Calu3 (cell line): ENCODE results near the gene EMCN. TPM values are rescaled to one million over a fixed set of nuclear protein-coding genes. Genes with fewer than 3 reads are reported as not detected.
"Not testable (repeated sequence)": the region's sequence is repeated elsewhere in the genome, so short reads cannot be mapped to it uniquely, and the experiment has no call there.

Source experiments
- BruUV-seq: library from RNA; stranded (reverse); fragments of 400-500 nt; replicated peaks from 2 replicates; lab custom pipeline; 2021; lab: Mats Ljungman, UMichigan
- CTCF ChIA-PET: fragments of 300-600 bp; sonication (Branson Sonifier 250); formaldehyde crosslinking; loops from one replicate; lab custom pipeline; 2022; ENCODE audit warnings: antibody characterized with exemption; lab: Charles Lee
- DNase-seq: peaks from one replicate; pipeline ENCODE4 v3.0.0; 2022
- H3K27ac Mint-ChIP-seq: one replicate; pipeline ENCODE4 v1.8.0; 2022; ENCODE audit warnings: mixed read lengths; ENCODE audit not compliant: unreplicated experiment
- H3K27me3 Mint-ChIP-seq: one replicate; pipeline ENCODE4 v1.8.0; 2022; ENCODE audit warnings: mixed read lengths; ENCODE audit not compliant: unreplicated experiment
- H3K36me3 Mint-ChIP-seq: one replicate; pipeline ENCODE4 v1.8.0; 2022; ENCODE audit warnings: mild to moderate bottlenecking, moderate library complexity, mixed read lengths; ENCODE audit not compliant: insufficient read depth, unreplicated experiment
- H3K4me1 Mint-ChIP-seq: one replicate; pipeline ENCODE4 v1.8.0; 2022; ENCODE audit warnings: mild to moderate bottlenecking, low read depth, mixed read lengths; ENCODE audit not compliant: unreplicated experiment
- H3K4me3 Mint-ChIP-seq: one replicate; pipeline ENCODE4 v1.8.0; 2022; ENCODE audit warnings: mild to moderate bottlenecking, low read depth, moderate library complexity, mixed read lengths; ENCODE audit not compliant: unreplicated experiment
- H3K9me3 Mint-ChIP-seq: one replicate; pipeline ENCODE4 v1.8.0; 2022; ENCODE audit warnings: low read depth, mixed read lengths; ENCODE audit not compliant: unreplicated experiment
- CTCF ChIP-seq: fragments of 200-600 bp; IDR thresholded peaks from one replicate; pipeline ENCODE4 v1.8.0; 2022; ENCODE audit warnings: antibody characterized with exemption; ENCODE audit not compliant: unreplicated experiment
- intact Hi-C: fragments of 100-400 bp; cut with micrococcal nuclease; formaldehyde crosslinking; loops from one replicate; pipeline ENCODE4 v1.10.0; 2022; ENCODE audit not compliant: unreplicated experiment
- total RNA-seq: library from RNA; stranded (reverse); gene quantifications from 2 replicates; pipeline ENCODE4 v1.2.3, GENCODE V29; 2022

The EMCN gene
- total RNA-seq, 1 experiment from 2014 or later, result not detected

DNA sequence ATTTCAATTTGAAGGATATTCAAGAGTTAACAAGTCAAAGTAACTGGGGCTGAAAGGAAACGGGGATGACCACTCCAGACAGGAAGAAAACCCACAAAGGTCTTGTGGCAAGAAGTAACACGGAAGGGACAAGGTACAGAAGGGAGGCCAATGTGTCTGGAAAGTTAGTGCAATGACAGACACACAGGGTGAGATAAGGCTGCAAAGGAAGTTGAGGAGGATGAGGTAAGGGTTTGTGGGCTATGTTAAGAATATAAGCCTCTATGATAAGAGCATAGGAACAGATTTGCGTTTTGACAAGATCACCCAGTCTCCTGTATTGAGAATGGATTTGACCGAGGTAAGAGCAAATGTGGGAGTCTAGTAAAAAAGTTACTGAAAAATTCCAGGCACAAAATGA lies 21.9 kb upstream of the EMCN start:
- Mint-ChIP-seq H3K27me3 (no peaks in the 10 kb centered on the region), H3K27ac (no peak overlapping the region), H3K4me3 (no peak overlapping the region), H3K36me3 (no peaks in the 10 kb centered on the region), H3K9me3 (no peaks in the 10 kb centered on the region), H3K4me1 (no peaks in the 10 kb centered on the region)
- intact Hi-C loops, result no loop called here
- no peak for DNase-seq
- no peak for TF ChIP-seq CTCF
- BruUV-seq, result no TSS peak
- CTCF ChIA-PET, result no interaction called here

- peaks cover 5% of the 10 kb centered on the region for H3K9me3 Mint-ChIP-seq
- DNase-seq, result no peak
- no peaks in the 10 kb centered on the region for H3K4me1 Mint-ChIP-seq
- no peaks in the 10 kb centered on the region for H3K27me3 Mint-ChIP-seq
- H3K4me3 Mint-ChIP-seq, result no peak overlapping the region
- no peak for TF ChIP-seq CTCF
- no peak overlapping the region for H3K27ac Mint-ChIP-seq
- no peaks in the 10 kb centered on the region for H3K36me3 Mint-ChIP-seq
- intact Hi-C loops, result no loop called here
- CTCF ChIA-PET, result no interaction called here
- no TSS peak for BruUV-seq
These were observed 15.9 kb upstream of the EMCN start for GRCh38 chr4:100533741-100534140.

- H3K27ac Mint-ChIP-seq, H3K36me3 Mint-ChIP-seq, intact Hi-C loops, DNase-seq, H3K4me3 Mint-ChIP-seq, CTCF ChIA-PET, H3K4me1 Mint-ChIP-seq, H3K9me3 Mint-ChIP-seq, H3K27me3 Mint-ChIP-seq, BruUV-seq: not testable (repeated sequence)
These were observed 12.3 kb upstream of the EMCN start for GRCh38 chr4:100530161-100530560.

- TF ChIP-seq CTCF, result no peak
- Mint-ChIP-seq H3K4me1 (no peaks in the 10 kb centered on the region), H3K4me3 (no peak overlapping the region), H3K36me3 (no peaks in the 10 kb centered on the region), H3K27me3 (no peaks in the 10 kb centered on the region), H3K9me3 (peaks cover 5% of the 10 kb centered on the region), H3K27ac (no peak overlapping the region)
- DNase-seq, result no peak
- CTCF ChIA-PET, result no interaction called here
- intact Hi-C loops, result no loop called here
- no TSS peak for BruUV-seq
These were observed 7.9 kb upstream of the EMCN start for GRCh38 chr4:100525686-100526085.

DNA sequence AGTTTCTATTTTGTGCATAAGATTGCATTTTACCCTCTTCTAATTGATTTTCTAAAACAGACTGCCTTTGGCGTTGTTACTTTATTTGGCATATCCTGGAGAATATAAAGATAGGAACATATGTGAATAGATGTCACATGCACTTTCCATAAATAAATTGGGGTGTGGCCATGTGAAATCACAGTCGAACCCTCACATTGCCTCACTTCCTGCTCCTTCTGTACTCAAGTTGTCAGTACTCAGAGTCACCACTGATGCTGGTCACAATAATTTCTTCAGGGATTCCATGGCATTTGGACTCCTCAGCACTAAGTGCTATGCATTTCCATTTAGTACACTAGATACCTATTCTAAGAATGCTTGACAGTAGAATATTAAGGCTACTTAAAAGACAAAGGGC lies 1.4 kb upstream of the EMCN start:
- no peak for DNase-seq
- H3K27me3 Mint-ChIP-seq, result no peaks in the 10 kb centered on the region
- intact Hi-C loops, result no loop called here
- no peak overlapping the region for H3K4me3 Mint-ChIP-seq
- no peak for TF ChIP-seq CTCF
- CTCF ChIA-PET, result no interaction called here
- no peaks in the 10 kb centered on the region for H3K36me3 Mint-ChIP-seq
- BruUV-seq, result no TSS peak
- no peaks in the 10 kb centered on the region for H3K4me1 Mint-ChIP-seq
- no peak overlapping the region for H3K27ac Mint-ChIP-seq
- H3K9me3 Mint-ChIP-seq, result no peaks in the 10 kb centered on the region
